Loucy (cell line): ENCODE measurements around the gene APC.

ENCODE experiments used
- H2AFZ ChIP-seq: fragments of 200-600 bp; sonication (generic); 2 replicates; pipeline ENCODE4 v1.6.0; 2016; ENCODE audit warnings: antibody characterized with exemption, mild to moderate bottlenecking, low read length, moderate library complexity
- H3F3A ChIP-seq: fragments of 200-600 bp; 2 replicates; pipeline ENCODE4 v1.6.0; 2016; ENCODE audit warnings: antibody characterized with exemption, low read depth, mild to moderate bottlenecking
- H3K27me3 ChIP-seq: fragments of 200-600 bp; sonication (generic); 2 replicates; pipeline ENCODE4 v1.6.1; 2014; ENCODE audit warnings: low read length, mild to moderate bottlenecking; ENCODE audit not compliant: insufficient read depth, poor library complexity, severe bottlenecking
- H3K36me3 ChIP-seq: fragments of 200-600 bp; sonication (generic); 2 replicates; pipeline ENCODE4 v1.6.1; 2016; ENCODE audit warnings: low read length; ENCODE audit not compliant: insufficient read depth
- H3K4me1 ChIP-seq: fragments of 200-600 bp; sonication (generic); 2 replicates; pipeline ENCODE4 v1.5.1; 2014; ENCODE audit warnings: low read length, mild to moderate bottlenecking; ENCODE audit not compliant: insufficient read depth, poor library complexity, severe bottlenecking
- H3K4me2 ChIP-seq: fragments of 200-600 bp; sonication (generic); 2 replicates; pipeline ENCODE4 v1.6.0; 2014; ENCODE audit warnings: antibody characterized with exemption, low read length, low read depth, mild to moderate bottlenecking; ENCODE audit not compliant: poor library complexity, severe bottlenecking
- H3K4me3 ChIP-seq: fragments of 200-600 bp; sonication (generic); 2 replicates; pipeline ENCODE4 v1.5.1; 2014; ENCODE audit warnings: low read length, mild to moderate bottlenecking, mixed read lengths; ENCODE audit not compliant: poor library complexity, severe bottlenecking
- H3K79me2 ChIP-seq: fragments of 200-600 bp; sonication (generic); 2 replicates; pipeline ENCODE4 v1.6.1; 2014; ENCODE audit warnings: low read length; ENCODE audit not compliant: insufficient read depth
- H3K9ac ChIP-seq: fragments of 200-600 bp; sonication (generic); 2 replicates; pipeline ENCODE4 v1.6.0; 2014; ENCODE audit warnings: mild to moderate bottlenecking, low read depth, low read length, moderate library complexity; ENCODE audit not compliant: poor library complexity, severe bottlenecking
- H3K9me2 ChIP-seq: fragments of 200-600 bp; sonication (generic); replicated peaks from 2 replicates; pipeline ENCODE4 v1.6.1; 2016; ENCODE audit warnings: low read depth, low read length, mixed read lengths
- H3K9me3 ChIP-seq: fragments of 200-600 bp; sonication (generic); 2 replicates; pipeline ENCODE4 v1.6.1; 2014; ENCODE audit warnings: mild to moderate bottlenecking, antibody characterized with exemption, low read length, low read depth; ENCODE audit not compliant: insufficient read depth
- H4K20me1 ChIP-seq: fragments of 200-600 bp; sonication (generic); 2 replicates; pipeline ENCODE4 v1.6.0; 2014; ENCODE audit warnings: antibody characterized with exemption, low read length, mild to moderate bottlenecking; ENCODE audit not compliant: insufficient read depth, poor library complexity, severe bottlenecking
- EZH2phosphoT487 ChIP-seq: fragments of 200-600 bp; IDR thresholded peaks from 2 replicates; pipeline ENCODE4 v1.6.1; 2018; ENCODE audit warnings: antibody characterized with exemption, mild to moderate bottlenecking, moderate library complexity, borderline replicate concordance
- TF ChIP-seq, protein P1 (sequence below): fragments of 200-600 bp; sonication (generic); conservative IDR thresholded peaks from 2 replicates; pipeline ENCODE4 v1.5.1; 2014; ENCODE audit warnings: mild to moderate bottlenecking, antibody characterized with exemption, low read length

Gene APC

DNA sequence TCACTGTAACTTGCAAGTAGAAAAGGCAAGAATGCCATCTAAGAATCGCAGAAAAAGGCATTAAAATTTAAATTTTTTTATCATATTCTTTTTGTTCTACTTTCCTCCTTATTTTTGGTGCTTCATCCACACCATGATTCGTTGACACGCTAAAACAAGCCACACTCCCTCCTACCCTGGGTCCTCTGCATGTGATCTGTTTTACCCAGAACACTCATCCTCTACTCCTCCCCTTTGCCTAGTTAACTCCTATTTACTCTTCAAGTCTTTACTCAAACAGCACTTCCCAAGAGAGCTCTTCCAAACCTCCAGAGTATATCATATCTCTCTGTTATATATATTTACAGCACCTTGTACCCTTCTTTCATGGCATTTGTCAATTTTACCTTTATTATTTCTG, 62.0 kb downstream of the APC start:
- TF ChIP-seq, protein P1, sequence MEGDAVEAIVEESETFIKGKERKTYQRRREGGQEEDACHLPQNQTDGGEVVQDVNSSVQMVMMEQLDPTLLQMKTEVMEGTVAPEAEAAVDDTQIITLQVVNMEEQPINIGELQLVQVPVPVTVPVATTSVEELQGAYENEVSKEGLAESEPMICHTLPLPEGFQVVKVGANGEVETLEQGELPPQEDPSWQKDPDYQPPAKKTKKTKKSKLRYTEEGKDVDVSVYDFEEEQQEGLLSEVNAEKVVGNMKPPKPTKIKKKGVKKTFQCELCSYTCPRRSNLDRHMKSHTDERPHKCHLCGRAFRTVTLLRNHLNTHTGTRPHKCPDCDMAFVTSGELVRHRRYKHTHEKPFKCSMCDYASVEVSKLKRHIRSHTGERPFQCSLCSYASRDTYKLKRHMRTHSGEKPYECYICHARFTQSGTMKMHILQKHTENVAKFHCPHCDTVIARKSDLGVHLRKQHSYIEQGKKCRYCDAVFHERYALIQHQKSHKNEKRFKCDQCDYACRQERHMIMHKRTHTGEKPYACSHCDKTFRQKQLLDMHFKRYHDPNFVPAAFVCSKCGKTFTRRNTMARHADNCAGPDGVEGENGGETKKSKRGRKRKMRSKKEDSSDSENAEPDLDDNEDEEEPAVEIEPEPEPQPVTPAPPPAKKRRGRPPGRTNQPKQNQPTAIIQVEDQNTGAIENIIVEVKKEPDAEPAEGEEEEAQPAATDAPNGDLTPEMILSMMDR = no peak
- TF ChIP-seq EZH2phosphoT487 = no peak
- H3K4me2 ChIP-seq = no peak overlapping the region

DNA sequence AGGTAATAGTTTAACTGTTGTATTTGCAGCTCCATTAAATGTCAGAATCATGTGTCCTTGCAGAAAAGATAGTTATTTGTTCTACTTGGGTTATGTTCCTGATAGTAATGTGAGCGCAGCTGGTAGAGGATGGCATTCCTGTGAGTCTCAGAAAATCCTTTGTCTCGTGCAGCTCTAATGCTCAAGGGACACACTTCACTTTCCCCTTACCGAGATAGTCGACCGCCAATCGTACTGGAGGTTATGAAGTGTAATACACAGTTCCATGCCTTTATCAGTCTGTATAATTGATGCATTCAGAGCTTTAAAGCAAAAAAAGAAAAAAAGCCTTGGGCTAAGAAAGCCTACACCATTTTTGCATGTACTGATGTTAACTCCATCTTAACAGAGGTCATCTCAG, 63.2 kb downstream of the APC start:
- Histone ChIP-seq H3K4me1 (peaks cover 15% of the 10 kb centered on the region), H3K4me3 (no peak overlapping the region), H3K79me2 (no peaks in the 10 kb centered on the region), H3K27me3 (no peaks in the 10 kb centered on the region), H3F3A (no peaks in the 10 kb centered on the region), H3K4me2 (no peak overlapping the region), H3K9ac (no peak overlapping the region), H4K20me1 (no peaks in the 10 kb centered on the region), H3K9me3 (no peaks in the 10 kb centered on the region), H3K36me3 (peaks cover 27% of the 10 kb centered on the region), H2AFZ (no peak overlapping the region), H3K9me2 (no peaks in the 10 kb centered on the region)
- TF ChIP-seq EZH2phosphoT487 = no peak
- TF ChIP-seq, protein P1 = no peak

More for the DNA sequence above, 62.0 kb downstream of the APC start:
- Histone ChIP-seq H2AFZ (no peak overlapping the region), H3K27me3 (no peaks in the 10 kb centered on the region), H3K9ac (no peak overlapping the region), H3K9me2 (no peaks in the 10 kb centered on the region), H3K4me3 (no peak overlapping the region), H3K9me3 (no peaks in the 10 kb centered on the region), H3K36me3 (peaks cover 24% of the 10 kb centered on the region), H3F3A (no peaks in the 10 kb centered on the region), H4K20me1 (no peaks in the 10 kb centered on the region), H3K4me1 (peaks cover 21% of the 10 kb centered on the region), H3K79me2 (no peaks in the 10 kb centered on the region)

DNA sequence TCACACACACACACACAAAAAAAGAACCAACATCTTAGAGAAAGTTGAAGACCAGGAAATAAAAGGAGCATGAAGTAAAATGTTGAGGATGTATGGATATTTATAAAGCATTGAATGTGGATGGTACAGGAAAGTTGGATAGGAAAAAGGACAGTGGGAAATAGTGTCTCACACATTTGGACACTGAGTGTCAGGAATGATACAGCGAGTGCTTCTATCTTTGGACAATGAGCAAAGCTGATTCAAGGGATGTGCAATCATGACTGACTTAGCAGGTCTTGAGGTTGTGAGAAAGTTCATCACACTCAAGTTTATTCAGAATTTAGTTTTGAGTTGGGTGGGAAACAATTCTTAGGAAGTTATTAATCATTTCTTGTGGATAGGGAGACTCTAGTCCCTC, 73.3 kb downstream of the APC start:
- H3K9ac ChIP-seq = no peak overlapping the region
- no peak overlapping the region for H2AFZ ChIP-seq
- H4K20me1 ChIP-seq = no peaks in the 10 kb centered on the region
- no peak overlapping the region for H3K4me3 ChIP-seq
- no peaks in the 10 kb centered on the region for H3K79me2 ChIP-seq
- no peaks in the 10 kb centered on the region for H3K9me2 ChIP-seq
- no peak overlapping the region for H3K4me2 ChIP-seq
- H3K27me3 ChIP-seq = no peaks in the 10 kb centered on the region
- no peaks in the 10 kb centered on the region for H3K9me3 ChIP-seq
- H3K36me3 ChIP-seq = peaks cover 17% of the 10 kb centered on the region; the same call in 1 of the 2 replicates
- no peaks in the 10 kb centered on the region for H3K4me1 ChIP-seq
- no peaks in the 10 kb centered on the region for H3F3A ChIP-seq
- TF ChIP-seq, protein P1 = no peak
- TF ChIP-seq EZH2phosphoT487 = no peak
